SK-N-MC (cell line): ENCODE measurements around the gene ARID1B.

Experiments
- EZH2 ChIP-seq: fragments of 200-600 bp; sonication (generic); IDR thresholded peaks from one replicate; pipeline ENCODE4 v1.6.1; 2017; ENCODE audit warnings: antibody characterized with exemption
- POLR2AphosphoS5 ChIP-seq: IDR thresholded peaks from 2 replicates; pipeline ENCODE4 v1.6.1; 2012; ENCODE audit warnings: mild to moderate bottlenecking, low read depth, low read length, borderline replicate concordance

- no peak for TF ChIP-seq POLR2AphosphoS5
- TF ChIP-seq EZH2: no peak
These were observed 391.3 kb downstream of the ARID1B start for GRCh38 chr6:157168471-157168870.
